ENCODE results near the gene PTGES2.
A peak's percentile ranks its signal among the peaks of the same experiment; 100 is the strongest.
"Not testable (repeated sequence)": the region's sequence is repeated elsewhere in the genome, so short reads cannot be mapped to it uniquely, and the experiment has no call there.

PTGES2 gene

DNA sequence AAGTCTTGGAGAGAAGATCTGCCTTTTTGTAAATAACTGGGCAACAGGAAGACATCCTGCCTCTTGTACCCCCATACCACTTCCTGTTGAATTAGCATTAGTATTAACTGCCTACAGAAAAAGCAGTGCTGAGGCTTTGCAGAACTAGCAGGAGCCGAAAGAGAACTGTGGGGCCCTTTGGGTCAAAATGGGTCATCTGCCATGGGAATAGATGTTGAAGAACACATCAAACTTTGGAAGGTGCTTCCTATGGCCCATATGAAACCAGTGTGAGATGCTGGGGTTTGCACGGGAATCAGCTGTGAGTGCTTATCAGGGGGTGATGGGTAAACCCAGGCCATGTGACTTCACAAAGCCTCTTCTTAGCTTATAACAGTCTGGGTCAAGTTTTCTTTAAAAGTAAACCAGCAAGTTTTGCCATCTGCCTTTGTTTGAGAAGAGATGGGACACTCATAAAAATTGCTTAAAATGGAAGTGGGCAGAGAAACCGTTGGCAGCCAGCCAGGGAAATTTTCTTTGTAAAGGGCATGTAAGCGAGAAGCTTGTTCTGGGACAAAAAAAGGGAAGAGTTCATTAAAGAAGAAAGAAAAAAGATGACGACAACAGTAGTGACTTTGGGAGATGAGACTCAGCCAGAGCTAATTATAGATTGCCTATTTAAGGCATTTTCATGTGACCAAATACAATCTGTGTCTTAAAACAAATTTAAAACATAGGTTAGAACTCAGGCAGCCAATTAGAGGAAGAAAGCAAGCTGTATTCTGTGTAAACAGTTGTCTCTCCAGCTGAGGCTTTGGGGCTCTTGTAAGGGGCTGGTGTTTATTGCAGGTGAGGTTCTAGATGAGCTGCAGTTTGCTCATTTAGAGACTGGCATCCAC, 55.1 kb downstream of the PTGES2 start:
- peak; percentile 62 for DNase-seq (ENCODE audit: low spot score)
- TF ChIP-seq CTCF (IDR thresholded peaks at IDR 0.05; ENCODE audit: extremely low read depth, insufficient read depth, missing control alignments) = no peak
- in situ Hi-C loops (cut with MboI; ENCODE audit: low pct_unique_long_range_greater_than_20kb, low sequenced_read_pairs, unreplicated experiment) = no loop called here

DNA sequence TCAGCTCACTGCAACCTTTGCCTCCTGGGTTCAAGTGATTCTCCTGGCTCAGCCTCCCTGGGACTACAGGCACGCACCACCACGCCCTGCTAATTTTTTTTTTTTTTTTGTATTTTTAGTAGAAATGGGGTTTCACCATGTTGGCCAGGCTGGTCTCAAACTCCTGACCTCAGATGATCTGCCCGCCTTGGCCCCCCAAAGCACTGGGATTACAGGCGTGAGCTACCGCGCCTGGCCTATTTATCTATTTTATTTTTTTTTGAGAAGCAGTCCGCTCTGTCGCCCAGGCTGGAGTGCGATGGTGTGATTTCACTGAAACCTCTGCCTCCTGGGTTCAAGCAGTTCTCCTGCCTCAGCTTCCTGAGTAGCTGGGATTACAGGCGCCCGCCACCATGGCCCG, 56.1 kb downstream of the PTGES2 start:
- DNase-seq (ENCODE audit: low spot score); in situ Hi-C loops (cut with MboI; ENCODE audit: low pct_unique_long_range_greater_than_20kb, low sequenced_read_pairs, unreplicated experiment): not testable (repeated sequence)

- DNase-seq (ENCODE audit: low spot score) = no peak
- in situ Hi-C loops (cut with MboI; ENCODE audit: low pct_unique_long_range_greater_than_20kb, low sequenced_read_pairs, unreplicated experiment) = no loop called here
- no peak for TF ChIP-seq CTCF (IDR thresholded peaks at IDR 0.05; ENCODE audit: extremely low read depth, insufficient read depth, missing control alignments)
Measured at GRCh38 chr9:128070874-128071273, 56.7 kb downstream of the PTGES2 start.

All from GM13977 (cell line).